HL-60 (cell line): ENCODE measurements around the gene CCDC24.

Experiments
- DNase-seq, 2 experiments: peaks; one replicate each; pipeline ENCODE4 v3.0.0-alpha.2; 2010 to 2020; ENCODE audit warnings: low read depth in 1 of 2, low spot score in 1 of 2
- H3K27ac ChIP-seq: fragments of 250-450 bp; sonication (Bioruptor Pico); replicated peaks from 2 replicates; pipeline ENCODE4 v1.5.1; 2020; ENCODE audit warnings: mild to moderate bottlenecking, moderate library complexity
- H3K27me3 ChIP-seq: fragments of 250-450 bp; sonication (Bioruptor Pico); 2 replicates; pipeline ENCODE4 v1.5.1; 2021; ENCODE audit warnings: mild to moderate bottlenecking, moderate library complexity; ENCODE audit not compliant: insufficient read depth, poor library complexity, severe bottlenecking
- H3K4me3 ChIP-seq: replicated peaks from 2 replicates; pipeline ENCODE4 v1.5.1; 2011; ENCODE audit warnings: mild to moderate bottlenecking, control low read depth, low read length; ENCODE audit not compliant: insufficient read depth
- CTCF ChIP-seq: IDR thresholded peaks from one replicate; pipeline ENCODE4 v1.5.1; 2011; ENCODE audit warnings: low read length, control low read depth, inconsistent platforms; ENCODE audit not compliant: insufficient read depth
- GABPA ChIP-seq: IDR thresholded peaks from 2 replicates; pipeline ENCODE4 v1.6.1; 2012; ENCODE audit warnings: low read depth
- POLR2AphosphoS5 ChIP-seq: IDR thresholded peaks from 2 replicates; pipeline ENCODE4 v1.6.1; 2012; ENCODE audit warnings: low read depth
- SPI1 ChIP-seq: IDR thresholded peaks from 2 replicates; pipeline ENCODE4 v1.6.1; 2012; ENCODE audit warnings: low read depth, mild to moderate bottlenecking, borderline replicate concordance
- TF ChIP-seq, protein P1 (sequence below): IDR thresholded peaks from 2 replicates; pipeline ENCODE4 v1.6.1; 2012; ENCODE audit warnings: low read depth; ENCODE audit not compliant: insufficient replicate concordance

The CCDC24 gene

DNA sequence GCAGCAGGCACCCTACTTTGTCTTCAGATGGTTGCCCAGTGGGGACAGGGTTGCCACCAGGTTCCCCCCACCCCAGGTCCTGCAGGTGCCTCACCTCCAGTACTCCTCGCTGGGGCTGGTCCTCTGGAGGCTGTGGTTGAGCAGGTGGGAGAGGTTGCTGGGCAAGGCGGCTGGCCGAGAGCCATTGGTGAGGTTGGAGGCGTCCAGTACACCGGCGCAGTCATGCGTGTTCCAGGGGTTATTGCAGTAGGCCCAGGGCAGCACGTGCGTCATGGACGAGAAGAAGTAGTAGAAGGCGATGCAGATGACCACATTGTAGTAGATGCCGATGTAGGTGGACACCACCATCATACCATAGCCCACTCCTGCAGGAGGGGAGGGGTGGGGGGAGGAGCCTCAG is 16.9 kb downstream of the CCDC24 start:
- DNase-seq, result no peak
- Histone ChIP-seq H3K4me3 (no peak overlapping the region), H3K27ac (no peak overlapping the region), H3K27me3 (no peaks in the 10 kb centered on the region)
- TF ChIP-seq POLR2AphosphoS5 (no peak), CTCF (no peak), SPI1 (no peak), GABPA (no peak)
- TF ChIP-seq, protein P1, sequence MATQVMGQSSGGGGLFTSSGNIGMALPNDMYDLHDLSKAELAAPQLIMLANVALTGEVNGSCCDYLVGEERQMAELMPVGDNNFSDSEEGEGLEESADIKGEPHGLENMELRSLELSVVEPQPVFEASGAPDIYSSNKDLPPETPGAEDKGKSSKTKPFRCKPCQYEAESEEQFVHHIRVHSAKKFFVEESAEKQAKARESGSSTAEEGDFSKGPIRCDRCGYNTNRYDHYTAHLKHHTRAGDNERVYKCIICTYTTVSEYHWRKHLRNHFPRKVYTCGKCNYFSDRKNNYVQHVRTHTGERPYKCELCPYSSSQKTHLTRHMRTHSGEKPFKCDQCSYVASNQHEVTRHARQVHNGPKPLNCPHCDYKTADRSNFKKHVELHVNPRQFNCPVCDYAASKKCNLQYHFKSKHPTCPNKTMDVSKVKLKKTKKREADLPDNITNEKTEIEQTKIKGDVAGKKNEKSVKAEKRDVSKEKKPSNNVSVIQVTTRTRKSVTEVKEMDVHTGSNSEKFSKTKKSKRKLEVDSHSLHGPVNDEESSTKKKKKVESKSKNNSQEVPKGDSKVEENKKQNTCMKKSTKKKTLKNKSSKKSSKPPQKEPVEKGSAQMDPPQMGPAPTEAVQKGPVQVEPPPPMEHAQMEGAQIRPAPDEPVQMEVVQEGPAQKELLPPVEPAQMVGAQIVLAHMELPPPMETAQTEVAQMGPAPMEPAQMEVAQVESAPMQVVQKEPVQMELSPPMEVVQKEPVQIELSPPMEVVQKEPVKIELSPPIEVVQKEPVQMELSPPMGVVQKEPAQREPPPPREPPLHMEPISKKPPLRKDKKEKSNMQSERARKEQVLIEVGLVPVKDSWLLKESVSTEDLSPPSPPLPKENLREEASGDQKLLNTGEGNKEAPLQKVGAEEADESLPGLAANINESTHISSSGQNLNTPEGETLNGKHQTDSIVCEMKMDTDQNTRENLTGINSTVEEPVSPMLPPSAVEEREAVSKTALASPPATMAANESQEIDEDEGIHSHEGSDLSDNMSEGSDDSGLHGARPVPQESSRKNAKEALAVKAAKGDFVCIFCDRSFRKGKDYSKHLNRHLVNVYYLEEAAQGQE, result no peak

DNA sequence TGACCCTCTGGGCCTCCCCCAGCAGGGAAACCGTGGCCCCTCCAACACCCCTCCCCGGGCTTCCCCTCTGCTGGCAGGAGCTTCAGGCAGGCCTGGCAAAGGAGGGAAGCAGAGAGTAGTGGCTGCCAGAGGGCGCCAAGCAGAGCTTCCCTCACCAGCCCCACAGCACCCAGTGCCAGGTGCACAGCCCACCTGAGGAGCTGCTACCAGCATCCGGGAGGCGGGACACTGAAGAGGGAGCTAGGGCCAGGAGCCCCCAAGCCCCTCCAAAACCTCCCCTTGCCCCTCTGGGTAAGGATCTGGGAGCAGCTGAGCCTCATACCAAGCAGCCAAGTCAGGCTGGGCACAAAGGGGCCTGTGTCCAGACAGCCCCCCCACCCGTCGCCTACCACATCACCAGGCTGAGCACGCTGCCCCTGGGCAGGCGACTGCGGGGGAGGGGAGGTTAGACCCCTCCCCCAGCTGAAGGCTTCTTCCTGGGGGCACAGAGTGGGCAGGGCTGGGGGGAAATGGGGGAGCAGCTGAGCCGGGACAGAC is 19.6 kb downstream of the CCDC24 start:
- no peak for DNase-seq
- no peak for TF ChIP-seq GABPA
- TF ChIP-seq POLR2AphosphoS5, result no peak
- TF ChIP-seq, protein P1, result no peak
- no peak for TF ChIP-seq SPI1
- no peak for TF ChIP-seq CTCF
- H3K4me3 ChIP-seq, result no peak overlapping the region
- no peak overlapping the region for H3K27ac ChIP-seq
- no peaks in the 10 kb centered on the region for H3K27me3 ChIP-seq

DNA sequence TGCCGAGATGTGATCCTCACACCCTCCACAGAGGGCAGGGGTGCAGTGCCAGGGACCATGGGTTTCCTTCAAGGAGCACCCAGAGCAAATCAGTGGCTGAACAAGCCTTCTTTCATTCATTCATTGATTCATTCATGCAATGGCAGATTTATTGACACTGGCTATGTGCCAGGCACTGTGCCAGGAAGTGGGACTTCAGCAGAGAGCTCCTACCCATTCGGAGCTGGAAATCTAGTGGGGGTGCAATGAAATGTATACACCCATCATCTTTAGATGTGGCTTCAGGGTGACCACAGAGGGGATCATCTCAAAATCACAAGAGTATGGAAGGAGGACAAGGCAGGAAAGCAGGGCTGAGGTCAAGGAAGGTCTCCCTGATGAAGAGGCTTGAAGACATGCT is 21.0 kb downstream of the CCDC24 start:
- TF ChIP-seq, protein P1, result no peak
- TF ChIP-seq POLR2AphosphoS5 (no peak), CTCF (no peak), GABPA (no peak), SPI1 (no peak)
- Histone ChIP-seq H3K27ac (no peak overlapping the region), H3K27me3 (no peaks in the 10 kb centered on the region), H3K4me3 (no peak overlapping the region)
- no peak for DNase-seq
